Glomerular visceral epithelial cell (primary cell): ENCODE results near the gene ODAD4.

Experiments
- DNase-seq: peaks from one replicate; pipeline ENCODE4 v3.0.0-alpha.2; 2016; ENCODE audit errors: extremely low spot score

ODAD4 gene

DNA sequence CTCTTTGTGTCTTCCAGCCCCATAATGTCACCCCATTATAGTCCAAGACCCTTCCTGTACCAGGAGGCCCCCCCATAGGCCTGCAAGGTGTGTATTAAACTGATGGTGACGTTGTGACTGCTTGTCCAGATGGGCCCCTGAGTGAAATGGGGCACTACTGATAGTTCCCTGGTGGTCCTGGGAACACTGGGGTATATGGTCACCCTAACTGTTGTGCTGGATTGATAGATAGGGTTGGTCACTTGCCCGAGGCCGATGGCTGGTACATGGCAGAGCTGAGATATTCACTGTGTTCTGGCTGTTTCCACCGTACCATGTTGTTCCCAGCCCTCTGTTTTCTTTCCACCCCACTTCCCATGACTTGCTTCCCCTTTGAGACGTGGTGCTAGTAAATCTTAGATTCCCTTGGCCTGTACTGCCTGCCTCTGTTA, 40.5 kb downstream of the ODAD4 start:
- no peak for DNase-seq

- no peak for DNase-seq
Measured at GRCh38 chr17:41971721-41972523, 41.5 kb downstream of the ODAD4 start.

DNA sequence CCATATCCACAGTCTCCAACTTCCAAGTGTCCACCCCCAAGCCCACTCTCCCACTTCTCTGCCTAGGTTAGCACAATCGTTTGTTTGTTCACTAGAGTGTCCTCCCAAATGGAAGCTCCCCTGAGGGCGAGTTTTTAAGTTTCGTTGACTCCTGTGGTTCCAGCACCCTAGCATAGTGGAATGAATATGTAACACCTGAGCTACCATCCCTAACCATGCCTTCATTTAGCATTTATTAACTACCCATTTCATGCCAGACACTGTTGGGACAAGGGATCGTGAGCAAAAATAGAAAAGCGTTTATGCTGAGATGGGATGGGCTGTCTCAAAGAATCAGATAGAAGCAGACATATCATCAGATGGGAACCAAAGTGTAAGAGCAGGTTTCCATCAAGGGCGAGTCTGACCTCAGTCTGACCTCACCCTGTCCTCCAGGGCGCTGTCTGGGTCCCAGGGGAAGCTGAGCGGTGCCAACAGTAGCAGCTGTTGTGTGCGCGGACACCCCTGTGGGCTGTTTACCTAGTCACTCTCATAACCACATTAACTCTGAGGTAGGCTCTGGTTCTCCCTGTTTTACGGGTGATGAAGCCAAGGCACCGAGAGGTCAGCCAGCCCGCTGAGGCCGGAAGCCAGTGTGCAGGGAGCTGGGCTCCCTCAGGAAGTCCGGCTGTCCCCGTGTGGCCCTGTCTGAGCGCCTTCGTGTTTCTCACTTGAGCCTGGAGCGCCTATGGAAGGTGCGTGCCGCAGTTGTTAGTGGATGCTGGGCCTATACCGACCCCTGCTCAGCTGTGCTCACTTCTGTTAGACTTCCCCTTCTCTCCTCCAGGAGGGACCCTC, 42.4 kb downstream of the ODAD4 start:
- DNase-seq = peak; percentile 73

DNA sequence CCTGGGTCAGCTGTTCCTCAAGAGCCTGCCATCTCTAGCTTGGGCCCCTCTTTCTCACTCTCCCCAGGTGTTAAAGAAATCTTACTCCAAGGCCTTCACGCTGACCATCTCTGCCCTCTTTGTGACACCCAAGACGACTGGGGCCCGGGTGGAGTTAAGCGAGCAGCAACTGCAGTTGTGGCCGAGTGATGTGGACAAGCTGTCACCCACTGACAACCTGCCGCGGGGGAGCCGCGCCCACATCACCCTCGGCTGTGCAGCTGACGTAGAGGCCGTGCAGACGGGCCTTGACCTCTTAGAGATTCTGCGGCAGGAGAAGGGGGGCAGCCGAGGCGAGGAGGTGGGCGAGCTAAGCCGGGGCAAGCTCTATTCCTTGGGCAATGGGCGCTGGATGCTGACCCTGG, 43.0 kb downstream of the ODAD4 start:
- no peak for DNase-seq

DNA sequence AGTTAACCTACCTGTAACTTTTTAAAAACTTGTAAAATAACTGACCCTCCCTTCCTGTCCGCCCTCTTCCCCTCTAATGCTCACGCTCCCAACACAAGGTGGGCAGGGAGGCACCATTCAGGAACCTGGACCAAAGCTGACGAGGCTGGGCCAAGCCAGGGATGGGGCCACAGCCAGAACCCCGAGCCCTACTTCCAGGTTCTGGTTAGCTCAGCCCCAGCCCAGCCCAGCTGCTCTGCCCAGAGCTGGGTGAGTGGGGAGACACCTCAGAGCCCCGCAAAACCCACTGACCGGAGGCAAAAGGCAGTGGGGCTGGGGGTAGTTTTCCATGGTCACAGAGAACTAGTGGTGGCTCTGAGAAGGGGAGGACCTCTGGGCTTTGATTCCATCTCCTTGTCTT, 43.6 kb downstream of the ODAD4 start:
- no peak for DNase-seq

DNA sequence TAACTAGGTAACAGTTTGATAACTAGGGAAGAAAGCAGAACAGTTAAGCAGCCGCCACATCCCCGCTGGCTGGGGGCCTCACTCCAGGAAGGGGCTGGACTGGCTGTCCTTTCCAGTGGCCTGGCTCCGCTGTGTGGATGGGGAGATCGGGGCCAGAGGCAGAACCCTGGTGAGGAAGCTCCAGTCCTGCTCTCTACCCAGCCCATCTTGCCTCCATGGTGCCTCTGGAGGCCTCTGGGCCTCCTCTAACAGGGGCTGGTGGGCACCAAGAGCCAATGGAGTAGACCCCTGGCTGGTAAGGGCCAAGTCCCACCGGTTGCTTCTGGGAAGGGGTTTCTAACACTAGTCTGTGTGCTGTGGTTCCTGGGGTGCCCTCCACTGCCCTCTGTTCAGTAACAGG, 44.2 kb downstream of the ODAD4 start:
- no peak for DNase-seq

GRCh38 chr17:41975099-41976083, 45.0 kb downstream of the ODAD4 start:
- no peak for DNase-seq

DNA sequence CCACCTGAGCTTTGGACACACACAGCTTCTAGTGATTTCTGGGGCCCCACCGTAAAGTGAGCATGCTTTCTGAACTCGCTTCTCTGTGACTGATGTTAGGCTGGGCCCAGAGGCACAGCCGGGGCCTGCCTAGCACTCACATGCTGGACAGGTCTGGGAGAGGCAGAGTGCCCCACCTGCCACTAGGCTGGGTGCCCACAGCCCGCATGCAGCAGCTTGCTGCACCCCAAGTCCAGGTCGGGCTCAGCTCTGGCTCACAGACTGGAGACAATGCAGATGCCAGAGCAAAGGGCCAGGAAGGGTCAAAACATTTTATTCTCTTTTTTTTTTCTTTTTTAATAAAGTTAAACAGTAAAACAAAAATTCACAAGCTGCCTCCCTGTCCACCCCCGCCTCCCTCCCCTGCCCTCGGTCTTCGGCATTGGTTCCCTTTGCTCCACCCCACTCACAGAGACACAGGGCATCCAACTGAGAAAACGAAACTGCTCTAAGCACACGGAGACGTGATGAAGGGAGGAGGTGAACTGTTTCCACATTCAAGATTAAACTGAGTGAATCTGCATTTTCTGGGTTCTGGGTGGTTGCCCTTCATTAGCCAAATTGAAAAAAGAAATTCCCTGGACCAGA, 45.8 kb downstream of the ODAD4 start:
- DNase-seq = no peak

DNA sequence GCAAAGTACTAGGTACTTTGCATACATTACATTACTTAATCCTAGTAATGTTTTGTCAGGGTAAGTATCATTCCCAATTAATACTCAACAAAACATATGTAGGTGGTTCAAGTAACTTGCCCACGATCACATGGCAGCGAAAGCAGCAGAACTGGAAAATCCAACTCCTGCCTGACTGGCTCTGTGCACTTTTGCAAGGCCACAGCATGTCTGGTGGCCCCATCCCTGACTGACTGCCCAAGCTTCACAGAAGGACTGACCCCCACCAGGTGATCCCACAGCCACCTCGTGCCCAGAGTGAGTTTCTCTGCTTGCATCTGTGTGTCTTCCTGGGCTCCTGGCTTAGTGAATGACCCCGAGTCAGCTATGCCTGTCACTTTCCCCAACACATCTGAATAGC, 47.6 kb downstream of the ODAD4 start:
- DNase-seq = no peak

DNA sequence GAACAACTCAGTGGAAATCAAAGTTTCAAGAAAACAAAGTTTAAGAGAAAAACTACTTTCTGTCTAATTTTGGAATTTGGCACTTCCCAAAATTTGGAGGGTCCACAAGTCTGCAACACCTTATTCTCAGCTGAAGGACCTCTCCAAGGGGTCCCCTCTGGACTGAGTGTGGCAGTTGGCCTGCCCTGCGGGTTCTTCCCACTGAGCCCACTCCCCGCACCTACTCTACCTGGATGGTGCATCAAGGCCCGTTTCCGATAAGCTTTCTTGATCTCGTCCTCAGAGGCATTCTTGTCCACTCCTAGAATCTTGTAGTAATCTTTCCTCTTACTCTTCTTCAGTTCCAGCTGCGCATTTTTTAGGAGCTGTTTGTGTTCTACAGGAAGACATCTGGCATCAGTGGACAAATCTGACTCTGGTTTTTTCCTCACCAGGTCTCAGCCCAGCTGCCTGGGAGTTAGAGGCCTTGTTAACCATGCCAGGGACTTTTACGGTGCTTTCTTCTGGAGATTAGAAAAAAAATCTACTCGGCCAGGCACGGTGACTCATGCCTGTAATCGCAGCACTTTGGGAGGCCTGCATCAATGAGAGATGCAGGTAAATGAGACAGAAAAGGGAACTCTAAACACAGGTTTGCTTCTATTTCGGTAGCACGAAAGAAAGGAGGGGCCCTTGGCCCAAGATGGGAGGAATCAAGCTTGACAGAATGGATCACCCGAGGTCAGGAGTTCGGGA, 51.8 kb downstream of the ODAD4 start:
- peak; percentile 44 for DNase-seq

DNA sequence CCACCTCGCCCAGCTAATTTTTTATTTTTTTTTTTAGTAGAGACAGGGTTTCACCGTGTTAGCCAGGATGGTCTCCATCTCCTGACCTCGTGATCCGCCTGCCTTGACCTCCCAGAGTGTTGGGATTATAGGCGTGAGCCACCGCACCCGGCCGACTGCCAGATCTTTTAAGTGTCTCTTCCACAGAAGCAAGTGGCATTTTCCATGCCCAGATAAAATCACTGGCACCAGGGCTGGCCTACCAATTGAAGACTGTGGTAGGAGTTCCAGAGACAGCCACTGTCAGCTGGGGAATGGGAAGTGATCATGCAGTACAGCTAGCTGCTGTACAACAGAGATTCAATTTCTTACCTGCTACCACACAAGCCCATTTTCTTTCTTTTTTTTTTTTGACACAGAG, 54.0 kb downstream of the ODAD4 start:
- no peak for DNase-seq

GRCh38 chr17:41985919-41986318, 55.5 kb downstream of the ODAD4 start:
- DNase-seq = no peak

- no peak for DNase-seq
Measured at GRCh38 chr17:41986634-41987033, 56.2 kb downstream of the ODAD4 start.

- no peak for DNase-seq
Measured at GRCh38 chr17:41987642-41988041, 57.2 kb downstream of the ODAD4 start.

DNA sequence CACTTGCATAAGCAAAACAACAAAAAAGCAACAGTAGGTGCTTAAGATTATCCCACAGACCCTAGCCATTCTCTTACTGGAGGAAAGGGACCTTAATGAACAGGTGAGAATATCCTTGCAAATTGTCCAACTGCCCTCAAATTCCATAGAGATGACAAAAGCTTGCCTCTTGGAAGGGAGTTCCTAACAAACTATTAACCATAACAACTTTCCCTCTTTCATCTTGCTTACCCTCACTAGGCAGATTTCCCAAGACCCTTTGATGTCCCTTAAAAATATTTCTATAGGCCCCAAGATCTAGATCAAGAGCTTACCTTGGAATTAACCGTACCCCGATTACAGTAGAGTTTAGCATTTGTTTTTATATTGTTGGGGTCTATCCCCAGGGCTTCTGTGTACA, 58.0 kb downstream of the ODAD4 start:
- no peak for DNase-seq

DNA sequence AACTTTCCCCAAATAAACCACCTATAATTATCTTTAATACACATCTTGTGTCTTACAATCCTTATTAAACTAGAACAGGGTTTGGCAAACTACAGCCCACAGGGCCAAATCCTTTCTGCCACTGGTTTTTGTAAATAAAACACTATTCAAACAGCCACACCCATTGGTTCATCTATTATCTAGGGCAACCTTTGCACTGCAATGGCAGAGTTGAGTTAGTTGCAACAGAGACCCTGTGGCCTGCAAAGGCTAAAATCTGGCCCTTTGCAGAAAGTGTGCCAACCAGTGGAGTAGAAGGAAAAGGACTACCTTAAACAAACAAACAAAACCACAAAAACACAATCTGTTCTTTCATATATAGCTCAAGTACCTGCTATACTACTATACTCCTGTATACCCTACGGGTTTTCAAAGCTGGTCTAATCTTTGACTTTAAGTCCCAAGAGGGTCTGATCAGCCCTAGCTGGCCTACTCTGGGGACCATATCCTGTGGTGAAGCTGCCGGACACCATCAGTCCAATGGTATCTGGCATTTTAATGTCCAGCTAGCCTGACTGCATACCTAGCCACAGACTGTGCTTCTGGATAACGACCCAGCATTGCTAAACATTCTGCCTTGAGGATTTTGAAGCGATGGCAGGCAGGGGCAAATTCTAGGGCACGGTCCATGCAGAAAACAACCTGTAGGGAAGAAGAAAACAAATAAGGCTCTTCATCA, 59.4 kb downstream of the ODAD4 start:
- no peak for DNase-seq

DNA sequence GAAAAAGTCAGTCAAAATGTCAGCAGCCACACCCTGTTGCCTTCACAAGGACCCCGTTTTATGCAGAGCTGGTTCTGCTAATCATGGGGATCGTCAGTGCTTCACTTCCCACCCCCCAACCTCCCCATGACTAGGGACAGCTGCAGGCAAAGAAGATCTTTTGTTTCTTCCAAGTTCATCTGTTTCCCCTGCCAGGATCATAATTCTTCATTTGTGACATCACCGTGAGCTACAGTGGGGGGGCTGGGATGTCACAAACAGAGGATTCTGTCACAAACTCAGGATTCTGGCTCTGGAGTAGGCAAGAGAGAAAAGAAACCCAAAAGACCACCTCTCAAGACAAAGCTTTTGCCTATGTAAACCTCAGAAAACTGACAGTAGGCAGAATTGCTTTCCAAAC, 62.2 kb downstream of the ODAD4 start:
- no peak for DNase-seq

DNA sequence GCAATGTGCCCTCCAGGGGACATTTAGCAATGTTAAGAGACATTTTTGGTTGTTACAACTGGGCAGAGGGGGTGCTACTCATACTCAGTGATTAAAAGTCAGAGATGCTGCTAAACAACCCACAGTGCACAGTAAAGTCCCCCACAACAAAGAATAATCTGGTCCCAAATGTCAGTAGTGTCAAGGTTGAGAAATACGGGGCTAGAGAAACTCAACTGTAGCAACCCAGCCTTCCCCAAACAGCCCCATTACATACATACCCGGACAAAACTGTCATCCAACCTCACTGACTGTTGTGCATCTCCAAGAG, 66.4 kb downstream of the ODAD4 start:
- no peak for DNase-seq

- no peak for DNase-seq
Measured at GRCh38 chr17:41998497-41998896, 68.1 kb downstream of the ODAD4 start.

DNA sequence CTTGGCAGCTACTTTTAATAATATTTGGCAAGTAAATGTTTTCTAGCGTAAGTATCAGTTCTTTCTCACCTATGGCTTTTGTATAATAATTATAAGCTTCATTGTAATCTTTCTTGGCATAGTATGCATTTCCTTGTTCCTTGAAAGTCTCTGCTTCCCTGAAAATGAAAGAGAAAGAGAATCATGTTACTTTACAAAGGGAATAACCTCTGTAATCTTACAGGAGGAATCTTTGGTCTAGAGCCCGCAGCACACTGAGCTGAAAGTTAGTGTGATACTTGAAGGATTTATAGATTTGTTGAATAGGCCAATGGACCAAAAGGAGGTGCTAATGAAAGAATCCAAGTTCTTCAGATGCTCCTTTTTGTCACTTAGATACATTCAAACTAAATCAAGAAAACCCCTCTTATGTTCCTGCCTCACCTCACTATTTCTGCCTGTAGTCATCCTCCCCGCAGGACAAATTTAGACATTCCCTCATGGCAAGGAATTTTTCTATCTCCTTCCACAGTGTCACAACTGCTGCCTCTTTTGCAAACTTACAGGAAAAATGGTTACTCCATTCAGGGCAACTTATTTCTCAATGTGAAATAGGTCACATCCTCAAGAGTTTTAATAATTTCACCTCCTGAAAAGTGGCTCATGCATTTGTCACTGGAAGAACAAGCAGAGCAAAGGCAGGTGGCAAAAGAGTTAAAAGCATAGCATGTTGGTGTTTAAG, 70.2 kb downstream of the ODAD4 start:
- no peak for DNase-seq
